IMR-90 (cell line): ENCODE measurements around the gene PAQR7. TPM values are rescaled to one million over a fixed set of nuclear protein-coding genes. Genes with fewer than 3 reads are reported as not detected.

Source experiments
- ATAC-seq: fragments of 200-7000 bp; cut with Tn5 transposase; 2 replicates; pipeline ENCODE4 v1.9.1; 2020; ENCODE audit warnings: low read depth, mild to moderate bottlenecking, moderate library complexity
- BruUV-seq: library from RNA; stranded (reverse); fragments of 400-500 nt; replicated peaks from 2 replicates; lab custom pipeline; 2021; lab: Mats Ljungman, UMichigan
- CTCF ChIA-PET: fragments of 300-600 bp; formaldehyde crosslinking; extraction: SDS; loops from one replicate; lab custom pipeline; 2021; ENCODE audit warnings: antibody characterized with exemption; lab: Yijun Ruan, JAX
- POLR2A ChIA-PET: fragments of 300-600 bp; sonication (Branson Sonifier 250); formaldehyde crosslinking; loops from one replicate; lab custom pipeline; 2022; ENCODE audit warnings: antibody characterized with exemption; ENCODE audit not compliant: unreplicated experiment; lab: Charles Lee
- DNase-seq: peaks from one replicate; pipeline ENCODE4 v3.0.0; 2013
- H2AFZ ChIP-seq: replicated peaks from 2 replicates; pipeline ENCODE3; 2013; ENCODE audit warnings: low read length, mild to moderate bottlenecking; ENCODE audit not compliant: poor library complexity
- H2AK5ac ChIP-seq: 2 replicates; pipeline ENCODE4 v1.6.1; 2013; ENCODE audit warnings: low read depth, low read length, inconsistent platforms
- H2AK9ac ChIP-seq: replicated peaks from 2 replicates; pipeline ENCODE3; 2013; ENCODE audit warnings: mild to moderate bottlenecking, low read depth, low read length, moderate library complexity; ENCODE audit not compliant: poor library complexity
- H2BK120ac ChIP-seq: 2 replicates; pipeline ENCODE4 v1.6.1; 2013; ENCODE audit warnings: low read depth, low read length, inconsistent platforms
- H2BK15ac ChIP-seq: 3 replicates; pipeline ENCODE4 v1.6.1; 2013; ENCODE audit warnings: low read depth, low read length, inconsistent platforms
- H2BK20ac ChIP-seq: 2 replicates; pipeline ENCODE4 v1.6.1; 2013; ENCODE audit warnings: low read depth, mild to moderate bottlenecking, inconsistent platforms, low read length, moderate library complexity
- H2BK5ac ChIP-seq: 2 replicates; pipeline ENCODE4 v1.6.1; 2013; ENCODE audit warnings: mild to moderate bottlenecking, low read depth, low read length, inconsistent platforms; ENCODE audit not compliant: poor library complexity, severe bottlenecking
- H3K14ac ChIP-seq: replicated peaks from 2 replicates; pipeline ENCODE4 v1.6.1; 2013; ENCODE audit warnings: low read depth, low read length, inconsistent platforms
- H3K18ac ChIP-seq: 2 replicates; pipeline ENCODE4 v1.6.1; 2013; ENCODE audit warnings: low read depth, low read length, control low read depth
- H3K23ac ChIP-seq: 2 replicates; pipeline ENCODE4 v1.6.1; 2013; ENCODE audit warnings: low read depth, low read length, inconsistent platforms
- H3K27ac ChIP-seq: 2 replicates; pipeline ENCODE4 v1.5.1; 2013; ENCODE audit warnings: mild to moderate bottlenecking, control low read depth, low read length; ENCODE audit not compliant: insufficient read depth
- H3K27me3 ChIP-seq: 2 replicates; pipeline ENCODE4 v1.6.1; 2013; ENCODE audit warnings: low read length; ENCODE audit not compliant: control insufficient read depth, insufficient read depth
- H3K36me3 ChIP-seq: 2 replicates; pipeline ENCODE4 v1.6.1; 2013; ENCODE audit warnings: low read length, mixed read lengths; ENCODE audit not compliant: control insufficient read depth, insufficient read depth
- H3K4ac ChIP-seq: 2 replicates; pipeline ENCODE4 v1.6.1; 2013; ENCODE audit warnings: low read depth, low read length, inconsistent platforms
- H3K4me1 ChIP-seq: 2 replicates; pipeline ENCODE4 v1.6.1; 2013; ENCODE audit warnings: low read length, mixed read lengths; ENCODE audit not compliant: control insufficient read depth, insufficient read depth
- H3K4me2 ChIP-seq: 2 replicates; pipeline ENCODE4 v1.6.1; 2013; ENCODE audit warnings: low read depth, mild to moderate bottlenecking, control low read depth, low read length, moderate library complexity
- H3K4me3 ChIP-seq: 2 replicates; pipeline ENCODE4 v1.5.1; 2013; ENCODE audit warnings: low read depth, mild to moderate bottlenecking, control low read depth, low read length, moderate library complexity; ENCODE audit not compliant: insufficient read depth
- H3K56ac ChIP-seq: 2 replicates; pipeline ENCODE4 v1.6.1; 2013; ENCODE audit warnings: low read length, inconsistent platforms; ENCODE audit not compliant: insufficient read depth; ENCODE audit errors: extremely low read depth
- H3K79me1 ChIP-seq, 2 experiments: 2 replicates each; pipeline ENCODE4 v1.6.1; 2013; ENCODE audit warnings: low read length in 2 of 2, inconsistent platforms in 1 of 2, low read depth in 1 of 2
- H3K9ac ChIP-seq: 2 replicates; pipeline ENCODE4 v1.6.1; 2013; ENCODE audit warnings: low read depth, low read length, control low read depth
- H3K9me1 ChIP-seq: 2 replicates; pipeline ENCODE4 v1.6.1; 2013; ENCODE audit warnings: low read length, inconsistent platforms; ENCODE audit not compliant: insufficient read depth
- H3K9me3 ChIP-seq: 2 replicates; pipeline ENCODE4 v1.6.1; 2013; ENCODE audit warnings: low read length; ENCODE audit not compliant: control insufficient read depth, insufficient read depth
- H4K20me1 ChIP-seq: 2 replicates; pipeline ENCODE4 v1.6.1; 2013; ENCODE audit warnings: low read length, inconsistent platforms; ENCODE audit not compliant: insufficient read depth
- H4K5ac ChIP-seq: 2 replicates; pipeline ENCODE4 v1.6.1; 2013; ENCODE audit warnings: mild to moderate bottlenecking, low read depth, low read length, control low read depth
- H4K8ac ChIP-seq, 2 experiments: 2 replicates each; pipeline ENCODE4 v1.6.1; 2013; ENCODE audit warnings: low read depth in 2 of 2, low read length in 2 of 2, control low read depth in 1 of 2, inconsistent platforms in 1 of 2
- H4K91ac ChIP-seq: 2 replicates; pipeline ENCODE4 v1.6.1; 2013; ENCODE audit warnings: low read depth, low read length, inconsistent platforms; ENCODE audit not compliant: insufficient read depth
- CEBPB ChIP-seq: IDR thresholded peaks from 2 replicates; pipeline ENCODE4 v1.6.1; 2012; ENCODE audit warnings: low read depth, low read length, improper control_type of control experiment
- NFE2L2 ChIP-seq: fragments of 150-350 bp; IDR thresholded peaks from 2 replicates; pipeline ENCODE4 v1.6.1; 2016; ENCODE audit warnings: low read depth, mild to moderate bottlenecking, low read length
- RAD21 ChIP-seq: IDR thresholded peaks from 2 replicates; pipeline ENCODE4 v1.6.1; 2012; ENCODE audit warnings: low read length, improper control_type of control experiment
- WGBS, 2 experiments: methylation state at CpG; one replicate each; pipeline versions ENCODE4 v1.1.5 to v1.1.7; 2013; ENCODE audit warnings: missing lambda C conversion rate in 2 of 2; ENCODE audit not compliant: insufficient read length in 1 of 2; ENCODE audit errors: extremely low coverage in 2 of 2; 5-methylcytosine and 5-hydroxymethylcytosine counted together
- dilution Hi-C: fragments of 300-500 bp; cut with HindIII; formaldehyde crosslinking; loops from one replicate; pipeline ENCODE4 v1.14.3; 2018; ENCODE audit warnings: low sequenced_read_pairs; ENCODE audit not compliant: unreplicated experiment
- in situ Hi-C: fragments of 300-500 bp; cut with MboI; formaldehyde crosslinking; loops from 3 replicates; pipeline ENCODE4 v1.14.3; 2019; ENCODE audit warnings: low sequenced_read_pairs, inconsistent platforms, mixed read lengths
- intact Hi-C: fragments of 100-400 bp; cut with micrococcal nuclease; formaldehyde crosslinking; loops from 2 replicates; pipeline ENCODE4 v1.10.0; 2022
- polyA plus RNA-seq, 3 experiments: library from polyadenylated mRNA; depleted of rRNA; stranded (reverse); fragments of >200 nt; gene quantifications; 2 replicates each; pipeline ENCODE4 v1.2.3, GENCODE V29; 2012; ENCODE audit warnings: low replicate concordance in 1 of 3
- total RNA-seq: library from RNA; depleted of rRNA; stranded (reverse); fragments of >200 nt; gene quantifications from 2 replicates; pipeline ENCODE4 v1.2.3, GENCODE V29; 2012
- TF ChIP-seq, protein P1 (sequence below): conservative IDR thresholded peaks from 2 replicates; pipeline ENCODE4 v1.5.1; 2012; ENCODE audit warnings: mild to moderate bottlenecking, low read depth, low read length, improper control_type of control experiment

PAQR7 gene
- total and polyA plus RNA-seq, 2 of the 4 experiments (the other 2 are of a cell fraction) = 9.0 to 12.9 TPM

DNA sequence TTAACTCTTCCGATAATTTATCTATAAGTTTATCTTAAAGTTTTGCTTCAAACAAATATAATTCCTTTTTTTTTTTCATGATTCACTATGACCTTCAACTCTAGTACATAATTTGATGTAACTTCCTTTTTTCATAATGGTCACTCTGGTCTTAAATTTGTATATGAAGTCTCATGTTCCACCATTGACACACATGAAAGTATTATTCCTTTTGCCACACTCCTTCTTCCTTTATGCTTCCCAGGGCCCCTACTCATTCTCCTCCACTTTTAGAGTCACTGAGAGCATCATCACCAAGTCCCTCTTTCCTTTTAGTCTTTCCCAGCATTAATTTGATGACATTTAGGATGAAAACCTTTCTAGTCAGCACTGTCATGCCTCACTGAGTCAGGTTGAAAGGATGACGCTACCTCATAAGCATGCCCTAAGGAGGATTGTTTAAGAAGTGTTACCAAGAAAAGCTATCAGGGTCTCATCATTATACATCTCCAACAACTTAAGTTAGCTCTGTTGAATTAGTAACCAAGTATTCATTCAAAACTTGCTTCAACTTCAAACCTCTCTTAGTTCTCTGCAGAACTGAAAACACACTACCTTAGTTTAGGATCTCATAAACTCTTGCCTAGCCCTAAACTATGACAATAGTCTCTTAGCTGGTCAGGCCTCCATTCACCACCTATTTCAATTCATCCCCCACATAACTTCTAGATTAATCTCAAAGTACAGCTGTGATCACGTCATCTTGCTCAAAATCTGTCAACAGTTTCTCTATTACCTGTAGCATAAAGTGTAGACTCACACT lies 30.8 kb downstream of the PAQR7 start (continued):
- no peak for TF ChIP-seq CEBPB

DNA sequence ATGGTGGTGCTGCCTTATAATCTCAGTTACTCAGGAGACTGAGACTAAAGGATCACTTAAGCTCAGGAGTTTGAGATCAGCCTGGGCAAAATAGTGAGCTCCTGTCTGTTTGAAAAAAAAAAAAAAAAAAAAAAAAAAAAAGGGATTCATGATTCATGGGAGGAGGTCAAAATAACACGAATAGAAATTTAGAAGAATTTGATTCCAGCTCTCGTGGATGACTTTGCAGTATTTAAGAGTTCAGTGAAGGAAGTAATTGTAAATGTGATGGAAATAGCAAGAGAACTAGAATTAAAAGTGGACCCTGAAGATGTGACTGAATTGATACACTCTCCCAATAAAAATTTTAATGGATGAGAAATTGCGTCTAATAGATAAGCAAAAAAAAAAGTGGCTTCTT lies 32.0 kb downstream of the PAQR7 start:
- Histone ChIP-seq H2BK120ac (no peak overlapping the region), H3K4me3 (no peak overlapping the region), H4K91ac (no peak overlapping the region), H3K4me2 (no peak overlapping the region), H3K18ac (no peak overlapping the region), H2AK9ac (no peak overlapping the region), H3K14ac (no peak overlapping the region), H4K8ac (no peak overlapping the region), H4K5ac (no peak overlapping the region), H2BK20ac (no peak overlapping the region), H3K36me3 (no peaks in the 10 kb centered on the region), H3K56ac (no peak overlapping the region), H3K9me3 (no peaks in the 10 kb centered on the region), H3K27ac (no peak overlapping the region), H3K9ac (no peak overlapping the region), H2BK15ac (no peak overlapping the region), H2BK5ac (no peak overlapping the region), H2AK5ac (no peak overlapping the region), H3K23ac (no peak overlapping the region), H3K9me1 (0 out of 2 replicates have a peak, but pooled peaks cover under 1% of the 10 kb centered on the region), H3K4ac (no peak overlapping the region), H3K4me1 (peaks cover under 1% of the 10 kb centered on the region; the same call in 1 of the 2 replicates), H3K27me3 (no peaks in the 10 kb centered on the region), H3K79me1 (peaks cover 4 to 14% of the 10 kb centered on the region in 2 experiments; a peak in 3 of 4 replicates), H2AFZ (no peak overlapping the region), H4K20me1 (no peaks in the 10 kb centered on the region)
- ATAC-seq (no peak), DNase-seq (no peak)
- no TSS peak for BruUV-seq
- in situ Hi-C loops (no loop called here), intact Hi-C loops (no loop called here), dilution Hi-C loops (no loop called here)
- CTCF ChIA-PET = interaction anchor here (1.1 kb wide), 1 partner anchor 52 kb away, joined by 4 read pairs; no protein-coding TSS in a partner anchor
- 50% methylated on average over 2 of the region's 3 CpGs; no CpG with 5 or more reads in 1 of the 2 experiments for WGBS, 2 experiments
- TF ChIP-seq RAD21 (no peak), NFE2L2 (peak; percentile 35; the same call in 1 of the 2 replicates)
- TF ChIP-seq, protein P1, sequence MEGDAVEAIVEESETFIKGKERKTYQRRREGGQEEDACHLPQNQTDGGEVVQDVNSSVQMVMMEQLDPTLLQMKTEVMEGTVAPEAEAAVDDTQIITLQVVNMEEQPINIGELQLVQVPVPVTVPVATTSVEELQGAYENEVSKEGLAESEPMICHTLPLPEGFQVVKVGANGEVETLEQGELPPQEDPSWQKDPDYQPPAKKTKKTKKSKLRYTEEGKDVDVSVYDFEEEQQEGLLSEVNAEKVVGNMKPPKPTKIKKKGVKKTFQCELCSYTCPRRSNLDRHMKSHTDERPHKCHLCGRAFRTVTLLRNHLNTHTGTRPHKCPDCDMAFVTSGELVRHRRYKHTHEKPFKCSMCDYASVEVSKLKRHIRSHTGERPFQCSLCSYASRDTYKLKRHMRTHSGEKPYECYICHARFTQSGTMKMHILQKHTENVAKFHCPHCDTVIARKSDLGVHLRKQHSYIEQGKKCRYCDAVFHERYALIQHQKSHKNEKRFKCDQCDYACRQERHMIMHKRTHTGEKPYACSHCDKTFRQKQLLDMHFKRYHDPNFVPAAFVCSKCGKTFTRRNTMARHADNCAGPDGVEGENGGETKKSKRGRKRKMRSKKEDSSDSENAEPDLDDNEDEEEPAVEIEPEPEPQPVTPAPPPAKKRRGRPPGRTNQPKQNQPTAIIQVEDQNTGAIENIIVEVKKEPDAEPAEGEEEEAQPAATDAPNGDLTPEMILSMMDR = no peak
- POLR2A ChIA-PET = interaction anchor here (0.6 kb wide), 1 partner anchor 1593 kb away, joined by 4 read pairs; no protein-coding TSS in a partner anchor
